Astrocyte of the spinal cord (primary cell): ENCODE data around the gene SCFD2.

Source experiments
- DNase-seq: peaks from one replicate; pipeline ENCODE4 v3.0.0; 2011; ENCODE audit warnings: low read depth, low spot score
- H3K4me3 ChIP-seq: 2 replicates; pipeline ENCODE4 v1.5.1; 2011; ENCODE audit warnings: low read depth, mild to moderate bottlenecking, low read length, moderate library complexity
- CTCF ChIP-seq: IDR thresholded peaks from 2 replicates; pipeline ENCODE4 v1.5.1; 2012; ENCODE audit warnings: low read depth, mild to moderate bottlenecking, low read length, inconsistent platforms
- in situ Hi-C: cut with HindIII; loops from 2 replicates; pipeline ENCODE4 v1.10.0; 2017; ENCODE audit warnings: low sequenced_read_pairs

The SCFD2 gene

GRCh38 chr4:52843958-52844357 is 521.9 kb downstream of the SCFD2 start:
- in situ Hi-C loops: no loop called here
- H3K4me3 ChIP-seq: no peak overlapping the region
- DNase-seq: no peak
- TF ChIP-seq CTCF: no peak

- no peak for DNase-seq
Observed at GRCh38 chr4:52843351-52843750, 522.5 kb downstream of the SCFD2 start.

GRCh38 chr4:52842792-52843191 is 523.1 kb downstream of the SCFD2 start:
- in situ Hi-C loops: no loop called here
- no peak for DNase-seq
- no peak overlapping the region for H3K4me3 ChIP-seq
- no peak for TF ChIP-seq CTCF

More at GRCh38 chr4:52843351-52843750, 522.5 kb downstream of the SCFD2 start:
- TF ChIP-seq CTCF: no peak
- in situ Hi-C loops: no loop called here
- H3K4me3 ChIP-seq: no peak overlapping the region

- no peak overlapping the region for H3K4me3 ChIP-seq
- no peak for TF ChIP-seq CTCF
- peak; percentile 38 for DNase-seq
- in situ Hi-C loops: no loop called here
Observed at GRCh38 chr4:52841682-52842456, 524.0 kb downstream of the SCFD2 start.

GRCh38 chr4:52840531-52841370 is 525.1 kb downstream of the SCFD2 start:
- no peak for TF ChIP-seq CTCF
- H3K4me3 ChIP-seq: no peak overlapping the region
- DNase-seq: no peak
- in situ Hi-C loops: no loop called here

- in situ Hi-C loops: no loop called here
- H3K4me3 ChIP-seq: no peak overlapping the region
- TF ChIP-seq CTCF: no peak
- DNase-seq: no peak
Observed at GRCh38 chr4:52838729-52839586, 526.9 kb downstream of the SCFD2 start.
